ENCODE results near the gene ZSCAN23.
"Not testable (repeated sequence)": the region's sequence is repeated elsewhere in the genome, so short reads cannot be mapped to it uniquely, and the experiment has no call there.

ZSCAN23 gene

DNA sequence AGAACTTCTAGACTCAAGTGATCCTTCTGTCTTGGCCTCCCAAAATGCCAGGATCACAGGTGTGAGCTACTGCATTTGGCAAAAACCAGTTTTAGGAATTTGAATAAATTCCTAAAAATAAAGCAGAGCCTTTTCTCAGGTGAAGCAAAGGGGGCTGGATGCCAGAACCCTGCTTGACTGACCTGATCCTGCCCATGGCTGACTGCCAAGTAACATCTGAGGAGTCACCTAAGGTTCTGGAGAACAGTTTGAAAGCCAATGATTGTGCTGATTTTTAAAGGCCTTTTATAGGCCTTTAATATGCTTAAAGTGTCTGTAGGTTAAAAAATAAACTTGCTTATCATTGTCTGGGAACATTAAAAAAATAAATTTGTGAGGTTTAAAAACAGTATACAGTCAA, 29.6 kb downstream of the ZSCAN23 start:
- Histone ChIP-seq H3K4me2 (no peak overlapping the region), H3K9me3 (replicated peaks in 1 of 11) (peaks cover 0 to 17% (median 5%) of the 10 kb centered on the region in 11 experiments; a peak in 10 of 22 replicates), H3K27me3 (no peaks in the 10 kb centered on the region), H4K20me1 (no peaks in the 10 kb centered on the region), H3K9ac (no peak overlapping the region), H3K27ac (no peak overlapping the region), H3K36me3 (no peaks in the 10 kb centered on the region), H3K4me1 (no peaks in the 10 kb centered on the region), H3K4me3 (no peak overlapping the region)
- TF ChIP-seq Cebpa-rat (IDR thresholded peaks at IDR 0.05) = no peak

- Histone ChIP-seq H3K4me2 (no peak overlapping the region), H3K36me3 (no peaks in the 10 kb centered on the region), H3K4me3 (no peak overlapping the region), H3K27ac (no peak overlapping the region), H3K9me3 (replicated peaks in 1 of 11) (peaks cover 0 to 17% (median 5%) of the 10 kb centered on the region in 11 experiments; a peak in 10 of 22 replicates), H4K20me1 (no peaks in the 10 kb centered on the region), H3K9ac (no peak overlapping the region), H3K27me3 (no peaks in the 10 kb centered on the region), H3K4me1 (no peaks in the 10 kb centered on the region)
- no peak for TF ChIP-seq Cebpa-rat (IDR thresholded peaks at IDR 0.05)
Measured at GRCh38 chr6:28410767-28411166, 32.5 kb downstream of the ZSCAN23 start.

- TF ChIP-seq Cebpa-rat (IDR thresholded peaks at IDR 0.05) = no peak
- Histone ChIP-seq H3K4me1 (no peaks in the 10 kb centered on the region), H3K27ac (no peak overlapping the region), H3K4me3 (no peak overlapping the region), H4K20me1 (no peaks in the 10 kb centered on the region), H3K36me3 (no peaks in the 10 kb centered on the region), H3K9me3 (replicated peaks in 1 of 11) (peaks cover 0 to 8% (median 0%) of the 10 kb centered on the region in 11 experiments; a peak in 6 of 22 replicates), H3K4me2 (no peak overlapping the region), H3K27me3 (no peaks in the 10 kb centered on the region), H3K9ac (no peak overlapping the region)
Measured at GRCh38 chr6:28408076-28408802, 35.1 kb downstream of the ZSCAN23 start.

GRCh38 chr6:28407401-28407800, 35.9 kb downstream of the ZSCAN23 start:
- no peak overlapping the region for H3K27ac ChIP-seq
- no peaks in the 10 kb centered on the region for H3K4me1 ChIP-seq
- no peaks in the 10 kb centered on the region for H4K20me1 ChIP-seq
- no peak overlapping the region for H3K4me3 ChIP-seq
- H3K9me3 ChIP-seq (replicated peaks in 1 of 11) = peaks cover 0 to 8% (median 0%) of the 10 kb centered on the region in 11 experiments; a peak in 5 of 22 replicates
- TF ChIP-seq Cebpa-rat (IDR thresholded peaks at IDR 0.05) = no peak
- no peaks in the 10 kb centered on the region for H3K36me3 ChIP-seq
- H3K9ac ChIP-seq = no peak overlapping the region
- H3K4me2 ChIP-seq = no peak overlapping the region
- H3K27me3 ChIP-seq = no peaks in the 10 kb centered on the region

DNA sequence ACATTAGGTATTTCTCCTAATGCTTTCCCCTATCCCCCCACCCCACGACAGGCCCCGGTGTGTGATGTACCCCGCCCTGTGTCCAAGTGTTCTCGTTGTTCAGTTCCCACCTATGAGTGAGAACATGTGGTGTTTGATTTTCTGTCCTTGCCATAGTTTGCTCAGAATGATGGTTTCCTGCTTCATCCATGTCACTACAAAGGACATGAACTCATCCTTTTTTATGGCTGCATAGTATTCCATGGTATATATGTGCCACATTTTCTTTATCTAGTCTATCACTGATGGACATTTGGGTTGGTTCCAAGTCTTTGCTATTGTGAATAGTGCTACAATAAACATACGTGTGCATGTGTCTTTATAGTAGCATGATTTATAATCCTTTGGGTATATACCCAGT, 39.4 kb downstream of the ZSCAN23 start:
- Histone ChIP-seq H3K27me3 (peaks cover 0 to 15% (median 9%) of the 10 kb centered on the region in 11 experiments; a peak in 12 of 22 replicates), H3K9me3 (replicated peaks in 1 of 11) (peaks cover 7 to 15% (median 10%) of the 10 kb centered on the region in 11 experiments; a peak in 19 of 22 replicates)
- not testable (repeated sequence) for H3K36me3 ChIP-seq, H4K20me1 ChIP-seq, H3K4me2 ChIP-seq, H3K4me1 ChIP-seq, H3K27ac ChIP-seq, H3K4me3 ChIP-seq, H3K9ac ChIP-seq

DNA sequence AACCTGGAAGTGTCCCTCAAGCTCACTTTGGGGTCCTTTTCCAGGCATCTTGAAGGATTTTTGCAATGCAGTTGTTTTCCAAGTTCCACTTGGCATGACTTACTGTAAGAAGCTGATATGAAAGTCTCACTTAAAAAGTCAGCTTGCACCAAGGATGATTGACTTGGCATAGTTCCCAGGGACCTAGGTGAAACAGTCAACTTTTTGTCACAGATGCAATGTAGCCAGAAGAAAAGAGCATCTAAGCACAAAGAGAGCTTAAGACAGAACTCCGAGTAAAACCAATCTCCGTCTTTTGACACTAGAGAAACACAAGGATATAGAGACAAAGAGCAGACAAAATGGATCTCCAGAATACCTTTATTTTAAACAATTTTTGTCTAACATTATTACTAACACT, 41.1 kb downstream of the ZSCAN23 start:
- no peak overlapping the region for H3K9ac ChIP-seq
- H3K36me3 ChIP-seq = no peaks in the 10 kb centered on the region
- H3K27ac ChIP-seq = no peak overlapping the region
- H3K4me2 ChIP-seq = no peak overlapping the region
- H3K4me3 ChIP-seq = no peak overlapping the region
- peaks cover 0 to 15% (median 9%) of the 10 kb centered on the region in 11 experiments; a peak in 12 of 22 replicates for H3K27me3 ChIP-seq
- H3K4me1 ChIP-seq = peaks cover 0 to 15% (median 4%) of the 10 kb centered on the region in 10 experiments; a peak in 5 of 20 replicates
- H3K9me3 ChIP-seq (replicated peaks in 1 of 11) = peaks cover 7 to 15% (median 10%) of the 10 kb centered on the region in 11 experiments; a peak in 19 of 22 replicates
- H4K20me1 ChIP-seq = no peaks in the 10 kb centered on the region
- no peak for TF ChIP-seq Cebpa-rat (IDR thresholded peaks at IDR 0.05)

- Histone ChIP-seq H3K27me3 (peaks cover 0 to 15% (median 9%) of the 10 kb centered on the region in 11 experiments; a peak in 12 of 22 replicates), H3K36me3 (no peaks in the 10 kb centered on the region; a peak in 1 of 22 replicates), H3K9ac (no peak overlapping the region), H3K27ac (no peak overlapping the region), H3K4me1 (peaks cover 0 to 15% (median 6%) of the 10 kb centered on the region in 10 experiments; a peak in 7 of 20 replicates), H3K4me3 (no peak overlapping the region), H4K20me1 (no peaks in the 10 kb centered on the region), H3K9me3 (replicated peaks in 1 of 11) (peaks cover 7 to 15% (median 10%) of the 10 kb centered on the region in 11 experiments; a peak in 19 of 22 replicates), H3K4me2 (no peak overlapping the region)
- no peak for TF ChIP-seq Cebpa-rat (IDR thresholded peaks at IDR 0.05)
Measured at GRCh38 chr6:28401172-28401571, 42.1 kb downstream of the ZSCAN23 start.

DNA sequence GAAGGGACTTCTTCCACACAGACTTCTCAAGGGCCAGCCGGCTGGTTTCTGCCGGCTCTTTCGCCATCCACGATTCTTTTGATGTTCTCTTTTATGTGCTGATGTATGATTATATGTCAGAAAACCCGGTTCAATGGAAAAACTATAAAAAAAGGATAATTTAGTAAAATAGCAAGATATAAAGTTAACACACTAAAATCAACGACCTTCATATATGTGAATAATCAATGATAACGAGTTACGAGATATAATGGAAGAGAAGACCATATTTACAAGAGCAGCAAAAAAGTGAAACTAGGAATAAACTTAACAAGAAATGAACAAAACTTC, 43.2 kb downstream of the ZSCAN23 start:
- no peak for TF ChIP-seq Cebpa-rat (IDR thresholded peaks at IDR 0.05)
- Histone ChIP-seq H3K27me3 (peaks cover 0 to 15% (median 9%) of the 10 kb centered on the region in 11 experiments; a peak in 12 of 22 replicates), H3K9me3 (replicated peaks in 1 of 11) (peaks cover 7 to 15% (median 10%) of the 10 kb centered on the region in 11 experiments; a peak in 19 of 22 replicates), H3K4me2 (peak overlapping the region; percentile 39 to 78 (median 66)), H3K27ac (peak overlapping the region; percentile 56 to 81 (median 75); a peak in 18 of 22 replicates), H3K4me1 (peaks cover 0 to 15% (median 6%) of the 10 kb centered on the region in 10 experiments; a peak in 7 of 20 replicates), H4K20me1 (no peaks in the 10 kb centered on the region), H3K4me3 (peak overlapping the region; percentile 61 to 77 (median 69)), H3K9ac (peak overlapping the region; percentile 71 to 82 (median 79); a peak in 21 of 22 replicates), H3K36me3 (no peaks in the 10 kb centered on the region; a peak in 1 of 22 replicates)

- no peaks in the 10 kb centered on the region for H4K20me1 ChIP-seq
- H3K36me3 ChIP-seq = no peaks in the 10 kb centered on the region; a peak in 1 of 22 replicates
- TF ChIP-seq Cebpa-rat (IDR thresholded peaks at IDR 0.05) = no peak
- H3K4me3 ChIP-seq = peak within 1 kb of the TSS; percentile 61 to 77 (median 69)
- peaks cover 0 to 15% (median 9%) of the 10 kb centered on the region in 11 experiments; a peak in 12 of 22 replicates for H3K27me3 ChIP-seq
- H3K9ac ChIP-seq = peak within 1 kb of the TSS; percentile 71 to 82 (median 79)
- H3K27ac ChIP-seq = peak within 1 kb of the TSS; percentile 56 to 81 (median 75)
- peaks cover 0 to 15% (median 6%) of the 10 kb centered on the region in 10 experiments; a peak in 7 of 20 replicates for H3K4me1 ChIP-seq
- H3K9me3 ChIP-seq (replicated peaks in 1 of 11) = peaks cover 7 to 15% (median 10%) of the 10 kb centered on the region in 11 experiments; a peak in 19 of 22 replicates
- H3K4me2 ChIP-seq = peak within 1 kb of the TSS; percentile 39 to 78 (median 66)
Measured at GRCh38 chr6:28399350-28400121, 43.8 kb downstream of the ZSCAN23 start, which contains the start of gene ZSCAN12. Gene ZSCAN12 (minus strand): TSS chr6:28399747. CDS start chr6:28398405, 1,342 bp downstream.

All from BLaER1 treated with 17β-estradiol and CSF1 and Interleukin-3, amounts not matched to agents 10 nM and 100 nM (cell line).